Liver (tissue), 9 donors: ENCODE results near the gene CAMSAP3. TPM values are rescaled to one million over a fixed set of nuclear protein-coding genes. Genes with fewer than 3 reads are reported as not detected.

Source experiments
- DNase-seq: peaks from one replicate; pipeline ENCODE4 v3.0.0-alpha.2; 2017; ENCODE audit warnings: low spot score
- H3K27ac ChIP-seq, 2 donors: one replicate each; pipeline ENCODE4 v1.7.0; 2013; ENCODE audit warnings: inconsistent platforms in 2 of 2, low read length in 2 of 2, control low read depth in 1 of 2, low read depth in 1 of 2, mild to moderate bottlenecking in 1 of 2
- H3K27me3 ChIP-seq, 4 donors: one replicate each; pipeline versions ENCODE4 v1.6.1 to v1.7.0; 2013; ENCODE audit warnings: low read length in 3 of 4, inconsistent platforms in 1 of 4, mild to moderate bottlenecking in 1 of 4, moderate library complexity in 1 of 4; ENCODE audit not compliant: control insufficient read depth in 4 of 4, insufficient read depth in 4 of 4
- H3K36me3 ChIP-seq, 4 donors: one replicate each; pipeline versions ENCODE4 v1.6.1 to v1.7.0; 2013; ENCODE audit warnings: low read length in 3 of 4, mild to moderate bottlenecking in 3 of 4, low read depth in 1 of 4, moderate library complexity in 1 of 4; ENCODE audit not compliant: control insufficient read depth in 4 of 4, insufficient read depth in 3 of 4
- H3K4me1 ChIP-seq, 4 donors: one replicate each; pipeline versions ENCODE4 v1.6.1 to v1.7.0; 2013; ENCODE audit warnings: low read length in 3 of 4, mild to moderate bottlenecking in 3 of 4, moderate library complexity in 1 of 4; ENCODE audit not compliant: control insufficient read depth in 4 of 4, insufficient read depth in 4 of 4
- H3K4me3 ChIP-seq, 3 donors: one replicate each; pipeline versions ENCODE4 v1.6.1 to v1.7.0; 2013; ENCODE audit warnings: low read length in 3 of 3, control low read depth in 1 of 3, low read depth in 1 of 3, mild to moderate bottlenecking in 1 of 3
- H3K9ac ChIP-seq, 2 donors: one replicate each; pipeline ENCODE4 v1.7.0; 2013; ENCODE audit warnings: low read length in 2 of 2, mild to moderate bottlenecking in 2 of 2, moderate library complexity in 2 of 2, control low read depth in 1 of 2, low read depth in 1 of 2
- H3K9me3 ChIP-seq, 4 donors: one replicate each; pipeline versions ENCODE4 v1.6.1 to v1.7.0; 2013; ENCODE audit warnings: low read length in 3 of 4; ENCODE audit not compliant: control insufficient read depth in 4 of 4
- EGR1 ChIP-seq, 2 donors: IDR thresholded peaks; 2 replicates each; pipeline ENCODE4 v1.6.1; 2016 to 2018; ENCODE audit warnings: antibody characterized with exemption in 2 of 2, low read depth in 2 of 2
- FOXA1 ChIP-seq: IDR thresholded peaks from 2 replicates; pipeline ENCODE4 v1.6.1; 2016; ENCODE audit warnings: antibody characterized with exemption
- FOXA2 ChIP-seq: IDR thresholded peaks from 2 replicates; pipeline ENCODE4 v1.6.1; 2016; ENCODE audit warnings: antibody characterized with exemption
- GABPA ChIP-seq, 2 donors: IDR thresholded peaks in 1 of 2; conservative IDR thresholded peaks in 1 of 2; 2 replicates each; pipeline ENCODE4 v1.6.1; 2016; ENCODE audit warnings: antibody characterized with exemption in 2 of 2, mild to moderate bottlenecking in 1 of 2, moderate library complexity in 1 of 2
- HNF4A ChIP-seq, 2 donors: conservative IDR thresholded peaks; 2 replicates each; pipeline ENCODE4 v1.6.1; 2016; ENCODE audit warnings: antibody characterized with exemption in 2 of 2, mild to moderate bottlenecking in 2 of 2
- HNF4G ChIP-seq: IDR thresholded peaks from 2 replicates; pipeline ENCODE4 v1.6.1; 2016; ENCODE audit warnings: antibody characterized with exemption
- JUND ChIP-seq, 2 donors: IDR thresholded peaks; 2 replicates each; pipeline ENCODE4 v1.6.1; 2016; ENCODE audit warnings: antibody characterized with exemption in 2 of 2
- NR2F2 ChIP-seq: IDR thresholded peaks from 2 replicates; pipeline ENCODE4 v1.6.1; 2016; ENCODE audit warnings: antibody characterized with exemption
- RAD21 ChIP-seq, 2 donors: IDR thresholded peaks; 2 replicates each; pipeline ENCODE4 v1.6.1; 2016; ENCODE audit warnings: antibody characterized with exemption in 2 of 2, mild to moderate bottlenecking in 2 of 2
- RXRA ChIP-seq, 2 donors: IDR thresholded peaks; 2 replicates each; pipeline ENCODE4 v1.6.1; 2017 to 2018; ENCODE audit warnings: antibody characterized with exemption in 2 of 2, mild to moderate bottlenecking in 1 of 2
- SP1 ChIP-seq: IDR thresholded peaks from 2 replicates; pipeline ENCODE4 v1.6.1; 2018; ENCODE audit warnings: antibody characterized with exemption, mild to moderate bottlenecking
- TAF1 ChIP-seq: conservative IDR thresholded peaks from 2 replicates; pipeline ENCODE4 v1.6.1; 2016; ENCODE audit warnings: antibody characterized with exemption, mild to moderate bottlenecking
- YY1 ChIP-seq: IDR thresholded peaks from 2 replicates; pipeline ENCODE4 v1.6.1; 2016; ENCODE audit warnings: antibody characterized with exemption, mild to moderate bottlenecking
- ZBTB33 ChIP-seq: IDR thresholded peaks from 2 replicates; pipeline ENCODE4 v1.6.1; 2016; ENCODE audit warnings: antibody characterized with exemption
- WGBS: extraction: QIAGEN DNeasy Blood & Tissue Kit; methylation state at CpG from one replicate; pipeline ENCODE4 v1.1.7; 2013; 5-methylcytosine and 5-hydroxymethylcytosine counted together
- polyA plus RNA-seq, 2 donors: library from polyadenylated mRNA; stranded (reverse) in 1 of 2; unstranded in 1 of 2; fragments of 200-250 nt in 1 of 2; fragments of >200 nt in 1 of 2; fragmentation: Nextera tagmentation in 1 of 2; extraction: Ambion mirVana in 1 of 2; gene quantifications; one replicate each; pipeline versions ENCODE4 v1.2.1 to v1.2.3, GENCODE V29; 2013 to 2015
- total RNA-seq, 2 donors: library from RNA; depleted of rRNA; stranded (reverse); fragments of >200 nt; gene quantifications; one replicate each; pipeline ENCODE4 v1.2.3, GENCODE V29; 2014
- TF ChIP-seq, protein P1 (sequence below): IDR thresholded peaks from 2 replicates; pipeline ENCODE4 v1.6.1; 2016; ENCODE audit warnings: antibody characterized with exemption
- TF ChIP-seq, protein P2 (sequence below): IDR thresholded peaks from 2 replicates; pipeline ENCODE4 v1.6.1; 2016; ENCODE audit warnings: antibody characterized with exemption, mild to moderate bottlenecking
- TF ChIP-seq, protein P3 (sequence below): IDR thresholded peaks from 2 replicates; pipeline ENCODE4 v1.6.1; 2016; ENCODE audit warnings: antibody characterized with exemption
- donor health status: healthy.
- donor health status: healthy.
- donor health status: healthy.
- donor health status: healthy.
- donor health status: healthy.

CAMSAP3 gene
- total and polyA plus RNA-seq, 4 donors, result 4.4 to 19.1 (median 9.8) TPM

- Histone ChIP-seq H3K9me3 (no peaks in the 10 kb centered on the region), H3K27ac (no peak overlapping the region), H3K27me3 (no peaks in the 10 kb centered on the region), H3K4me3 (no peak overlapping the region), H3K9ac (no peak overlapping the region), H3K4me1 (peaks cover 0 to 5% (median 3%) of the 10 kb centered on the region in 4 donors), H3K36me3 (no peaks in the 10 kb centered on the region)
- 79% methylated on average over 8 of the region's 8 CpGs for WGBS
- no peak for DNase-seq
- TF ChIP-seq EGR1 (IDR thresholded peaks at IDR 0.05; ENCODE audit: low read depth in 2 of 2) (no peak), RXRA (IDR thresholded peaks at IDR 0.05) (no peak), YY1 (no peak), RAD21 (IDR thresholded peaks at IDR 0.05) (no peak), TAF1 (no peak), HNF4G (no peak), FOXA2 (no peak), JUND (IDR thresholded peaks at IDR 0.05) (no peak), GABPA (IDR thresholded peaks at IDR 0.05 in 1 of 2, conservative IDR thresholded peaks at IDR 0.05 in 1 of 2) (no peak)
- TF ChIP-seq, protein P1, sequence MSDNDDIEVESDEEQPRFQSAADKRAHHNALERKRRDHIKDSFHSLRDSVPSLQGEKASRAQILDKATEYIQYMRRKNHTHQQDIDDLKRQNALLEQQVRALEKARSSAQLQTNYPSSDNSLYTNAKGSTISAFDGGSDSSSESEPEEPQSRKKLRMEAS, result no peak
- TF ChIP-seq, protein P2, sequence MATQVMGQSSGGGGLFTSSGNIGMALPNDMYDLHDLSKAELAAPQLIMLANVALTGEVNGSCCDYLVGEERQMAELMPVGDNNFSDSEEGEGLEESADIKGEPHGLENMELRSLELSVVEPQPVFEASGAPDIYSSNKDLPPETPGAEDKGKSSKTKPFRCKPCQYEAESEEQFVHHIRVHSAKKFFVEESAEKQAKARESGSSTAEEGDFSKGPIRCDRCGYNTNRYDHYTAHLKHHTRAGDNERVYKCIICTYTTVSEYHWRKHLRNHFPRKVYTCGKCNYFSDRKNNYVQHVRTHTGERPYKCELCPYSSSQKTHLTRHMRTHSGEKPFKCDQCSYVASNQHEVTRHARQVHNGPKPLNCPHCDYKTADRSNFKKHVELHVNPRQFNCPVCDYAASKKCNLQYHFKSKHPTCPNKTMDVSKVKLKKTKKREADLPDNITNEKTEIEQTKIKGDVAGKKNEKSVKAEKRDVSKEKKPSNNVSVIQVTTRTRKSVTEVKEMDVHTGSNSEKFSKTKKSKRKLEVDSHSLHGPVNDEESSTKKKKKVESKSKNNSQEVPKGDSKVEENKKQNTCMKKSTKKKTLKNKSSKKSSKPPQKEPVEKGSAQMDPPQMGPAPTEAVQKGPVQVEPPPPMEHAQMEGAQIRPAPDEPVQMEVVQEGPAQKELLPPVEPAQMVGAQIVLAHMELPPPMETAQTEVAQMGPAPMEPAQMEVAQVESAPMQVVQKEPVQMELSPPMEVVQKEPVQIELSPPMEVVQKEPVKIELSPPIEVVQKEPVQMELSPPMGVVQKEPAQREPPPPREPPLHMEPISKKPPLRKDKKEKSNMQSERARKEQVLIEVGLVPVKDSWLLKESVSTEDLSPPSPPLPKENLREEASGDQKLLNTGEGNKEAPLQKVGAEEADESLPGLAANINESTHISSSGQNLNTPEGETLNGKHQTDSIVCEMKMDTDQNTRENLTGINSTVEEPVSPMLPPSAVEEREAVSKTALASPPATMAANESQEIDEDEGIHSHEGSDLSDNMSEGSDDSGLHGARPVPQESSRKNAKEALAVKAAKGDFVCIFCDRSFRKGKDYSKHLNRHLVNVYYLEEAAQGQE, result no peak
Measured at GRCh38 chr19:7655581-7655980, 59.9 kb downstream of the CAMSAP3 start.

DNA sequence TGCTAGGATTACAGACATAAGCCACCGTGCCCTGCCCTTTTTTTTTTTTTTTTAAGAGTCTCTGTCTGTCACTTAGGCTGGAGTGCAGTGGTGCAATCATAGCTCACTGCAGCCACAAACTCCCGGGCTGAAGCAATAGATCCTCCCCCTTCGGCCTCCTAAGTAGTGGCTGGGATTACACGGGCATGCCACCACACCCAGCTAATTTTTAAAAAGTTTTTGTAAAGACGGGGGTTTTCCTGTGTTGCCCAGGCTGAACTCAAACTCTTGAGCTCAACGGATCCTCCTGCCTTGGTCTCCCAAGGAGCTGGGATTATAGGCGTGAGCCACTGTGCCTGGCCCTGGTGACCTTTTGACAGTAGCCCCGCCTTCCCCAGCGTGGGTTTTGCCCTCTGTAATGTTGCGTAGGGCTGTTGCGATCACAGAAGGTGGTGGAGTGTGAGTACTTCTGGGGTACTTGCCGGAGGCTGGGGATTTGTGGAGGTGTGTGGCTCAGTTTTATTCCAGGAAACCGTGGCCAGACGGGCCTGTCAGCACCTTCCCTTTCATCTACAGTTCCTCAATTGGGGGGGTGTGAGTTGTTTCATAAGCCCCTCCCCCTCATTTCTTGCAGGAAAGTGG is 61.6 kb downstream of the CAMSAP3 start:
- WGBS, result 40% methylated on average over 14 of the region's 14 CpGs
- H3K4me3 ChIP-seq, result no peak overlapping the region
- DNase-seq, result no peak
- peaks cover 0 to 3% (median 2%) of the 10 kb centered on the region in 4 donors for H3K4me1 ChIP-seq
- no peaks in the 10 kb centered on the region for H3K27me3 ChIP-seq
- H3K9ac ChIP-seq, result no peak overlapping the region
- TF ChIP-seq SP1, result no peak
- TF ChIP-seq GABPA (IDR thresholded peaks at IDR 0.05 in 1 of 2, conservative IDR thresholded peaks at IDR 0.05 in 1 of 2), result no peak
- no peak for TF ChIP-seq TAF1
- TF ChIP-seq HNF4A (conservative IDR thresholded peaks at IDR 0.05), result no peak
- TF ChIP-seq, protein P3, sequence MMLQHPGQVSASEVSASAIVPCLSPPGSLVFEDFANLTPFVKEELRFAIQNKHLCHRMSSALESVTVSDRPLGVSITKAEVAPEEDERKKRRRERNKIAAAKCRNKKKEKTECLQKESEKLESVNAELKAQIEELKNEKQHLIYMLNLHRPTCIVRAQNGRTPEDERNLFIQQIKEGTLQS, result no peak
- no peak for TF ChIP-seq YY1
- no peak for TF ChIP-seq EGR1 (IDR thresholded peaks at IDR 0.05; ENCODE audit: low read depth in 2 of 2)
- TF ChIP-seq NR2F2, result no peak
- TF ChIP-seq HNF4G, result no peak
- no peak for TF ChIP-seq FOXA1
- TF ChIP-seq, protein P2, result no peak
- TF ChIP-seq, protein P1, result no peak
- no peak for TF ChIP-seq RAD21 (IDR thresholded peaks at IDR 0.05)
- TF ChIP-seq ZBTB33, result no peak
- TF ChIP-seq RXRA (IDR thresholded peaks at IDR 0.05), result no peak
- no peak for TF ChIP-seq FOXA2
- H3K36me3 ChIP-seq, result no peaks in the 10 kb centered on the region
- peak overlapping the region; percentile 41 to 67 for H3K27ac ChIP-seq
- no peaks in the 10 kb centered on the region for H3K9me3 ChIP-seq
